ENCODE results near the gene CR1. TPM values are rescaled to one million over a fixed set of nuclear protein-coding genes. Genes with fewer than 3 reads are reported as not detected.
"Not testable (repeated sequence)": the region's sequence is repeated elsewhere in the genome, so short reads cannot be mapped to it uniquely, and the experiment has no call there.

Gene CR1
- total RNA-seq, 1 experiment from 2014 or later, result not detected

DNA sequence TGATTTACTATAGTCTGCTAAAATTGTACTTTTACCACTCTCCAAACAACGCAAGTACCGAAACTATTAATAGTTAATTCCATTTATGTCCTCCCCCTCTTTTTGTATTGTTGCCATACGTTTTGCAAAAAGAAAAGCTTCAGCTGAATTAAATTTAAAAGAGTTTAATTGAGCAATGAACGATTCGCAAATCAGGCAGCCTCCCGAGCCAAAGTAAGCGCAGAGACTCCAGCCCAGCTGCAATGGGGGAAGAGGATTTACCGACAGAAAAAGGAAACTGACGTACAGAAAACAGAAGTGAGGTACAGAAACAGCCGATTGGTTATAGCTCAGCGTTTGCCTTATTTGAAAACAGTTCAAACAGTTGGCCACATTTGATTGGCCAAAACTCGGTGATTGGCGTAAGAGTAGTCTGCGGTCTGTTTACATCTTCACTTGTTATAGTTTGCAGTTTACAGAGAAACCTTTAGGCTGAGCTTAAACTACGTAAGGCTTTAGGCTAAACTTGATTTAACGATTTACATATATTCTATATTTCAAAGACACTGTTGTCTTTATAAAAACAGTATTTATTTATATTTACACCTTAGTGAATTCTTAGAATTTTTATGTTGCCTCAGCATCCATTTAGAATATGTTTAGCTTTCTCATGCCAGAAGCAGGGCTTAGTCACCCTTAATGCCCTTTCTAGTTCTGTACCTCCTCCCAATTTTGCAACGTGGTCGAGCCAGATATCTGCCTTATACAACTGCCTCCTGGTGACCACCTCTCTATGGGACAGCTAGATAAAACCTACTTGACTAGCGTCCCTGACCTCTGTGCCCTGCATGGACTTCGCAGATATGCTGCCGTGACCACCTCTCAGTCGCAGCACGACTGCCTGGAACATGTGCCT lies 23.8 kb downstream of the CR1 start:
- no peak for DNase-seq (ENCODE audit: low read depth in 1 of 2, low spot score in 2 of 2)
- Histone ChIP-seq H3K4me1 (replicated peaks) (no peaks in the 10 kb centered on the region), H3K4me3 (no peak overlapping the region)

GRCh38 chr1:207520400-207521345 lies 24.7 kb downstream of the CR1 start:
- not testable (repeated sequence) for H3K4me3 ChIP-seq; H3K4me1 ChIP-seq (replicated peaks); H3K36me3 ChIP-seq; DNase-seq (ENCODE audit: low read depth in 1 of 2, low spot score in 2 of 2); H3K9me3 ChIP-seq (replicated peaks); H3K27me3 ChIP-seq (replicated peaks); H3K27ac ChIP-seq

More for the DNA sequence above, 23.8 kb downstream of the CR1 start:
- H3K36me3 ChIP-seq, result no peaks in the 10 kb centered on the region
- H3K27me3 ChIP-seq (replicated peaks), result no peaks in the 10 kb centered on the region
- H3K27ac ChIP-seq, result no peak overlapping the region
- H3K9me3 ChIP-seq (replicated peaks), result no peaks in the 10 kb centered on the region

DNA sequence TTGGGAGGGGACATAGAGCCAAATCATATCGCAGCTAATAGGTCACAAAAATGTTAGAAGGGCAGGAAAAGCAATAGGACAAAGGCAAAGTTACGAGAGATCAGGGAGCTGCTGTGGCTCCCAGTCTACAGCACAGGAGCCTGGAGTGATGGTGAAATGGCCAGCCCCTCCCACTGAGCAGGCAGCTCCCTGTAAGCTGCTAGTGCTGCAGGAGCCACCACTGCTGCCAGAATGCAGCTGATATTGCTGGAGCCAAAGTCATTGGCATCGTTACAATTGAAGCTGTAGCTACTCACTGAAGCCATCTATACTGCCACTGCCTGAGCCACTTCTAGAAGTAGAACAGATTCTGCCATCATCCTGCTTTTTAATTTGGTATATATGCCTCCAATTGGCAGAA lies 29.3 kb downstream of the CR1 start:
- H3K36me3 ChIP-seq; DNase-seq (ENCODE audit: low read depth in 1 of 2, low spot score in 2 of 2); H3K9me3 ChIP-seq (replicated peaks); H3K4me3 ChIP-seq; H3K27ac ChIP-seq; H3K4me1 ChIP-seq (replicated peaks); H3K27me3 ChIP-seq (replicated peaks): not testable (repeated sequence)

GRCh38 chr1:207528401-207528800 lies 32.4 kb downstream of the CR1 start:
- not testable (repeated sequence) for H3K27ac ChIP-seq; DNase-seq (ENCODE audit: low read depth in 1 of 2, low spot score in 2 of 2); H3K4me3 ChIP-seq; H3K4me1 ChIP-seq (replicated peaks); H3K9me3 ChIP-seq (replicated peaks); H3K27me3 ChIP-seq (replicated peaks); H3K36me3 ChIP-seq

DNA sequence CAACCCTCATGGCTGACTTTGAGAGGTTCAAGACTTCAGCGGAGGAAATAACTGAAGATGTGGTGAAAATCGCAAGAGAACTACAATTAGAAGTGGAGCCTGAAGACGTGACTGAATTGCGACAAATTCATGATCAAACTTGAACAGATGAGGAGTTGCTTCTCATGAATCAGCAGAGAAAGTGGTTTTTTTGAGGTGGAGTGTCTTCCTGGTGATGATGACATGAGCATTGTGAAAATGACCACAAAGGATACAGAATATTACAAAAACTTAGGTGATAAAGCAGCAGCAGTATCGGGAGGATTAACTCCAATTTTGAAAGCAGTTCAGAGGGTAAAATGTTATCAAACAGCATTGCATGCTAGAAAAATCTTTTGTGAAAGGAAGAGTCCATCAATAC lies 40.3 kb downstream of the CR1 start:
- H3K36me3 ChIP-seq; H3K9me3 ChIP-seq (replicated peaks); H3K27ac ChIP-seq: not testable (repeated sequence)

GRCh38 chr1:207546677-207547357 lies 50.9 kb downstream of the CR1 start:
- not testable (repeated sequence) for DNase-seq (ENCODE audit: low read depth in 1 of 2, low spot score in 2 of 2); H3K4me1 ChIP-seq (replicated peaks); H3K4me3 ChIP-seq; H3K9me3 ChIP-seq (replicated peaks); H3K27me3 ChIP-seq (replicated peaks); H3K27ac ChIP-seq; H3K36me3 ChIP-seq

More for the DNA sequence above, 40.3 kb downstream of the CR1 start:
- H3K4me1 ChIP-seq (replicated peaks); DNase-seq (ENCODE audit: low read depth in 1 of 2, low spot score in 2 of 2); H3K4me3 ChIP-seq; H3K27me3 ChIP-seq (replicated peaks): not testable (repeated sequence)

DNA sequence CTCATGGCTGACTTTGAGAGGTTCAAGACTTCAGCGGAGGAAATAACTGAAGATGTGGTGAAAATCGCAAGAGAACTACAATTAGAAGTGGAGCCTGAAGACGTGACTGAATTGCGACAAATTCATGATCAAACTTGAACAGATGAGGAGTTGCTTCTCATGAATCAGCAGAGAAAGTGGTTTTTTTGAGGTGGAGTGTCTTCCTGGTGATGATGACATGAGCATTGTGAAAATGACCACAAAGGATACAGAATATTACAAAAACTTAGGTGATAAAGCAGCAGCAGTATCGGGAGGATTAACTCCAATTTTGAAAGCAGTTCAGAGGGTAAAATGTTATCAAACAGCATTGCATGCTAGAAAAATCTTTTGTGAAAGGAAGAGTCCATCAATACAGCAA lies 58.9 kb downstream of the CR1 start:
- H3K9me3 ChIP-seq (replicated peaks); H3K27me3 ChIP-seq (replicated peaks); H3K27ac ChIP-seq; H3K36me3 ChIP-seq; H3K4me3 ChIP-seq; H3K4me1 ChIP-seq (replicated peaks); DNase-seq (ENCODE audit: low read depth in 1 of 2, low spot score in 2 of 2): not testable (repeated sequence)

GRCh38 chr1:207565546-207566468 lies 69.8 kb downstream of the CR1 start:
- Histone ChIP-seq H3K36me3 (no peaks in the 10 kb centered on the region), H3K4me1 (replicated peaks) (no peaks in the 10 kb centered on the region), H3K9me3 (replicated peaks) (no peaks in the 10 kb centered on the region), H3K27me3 (replicated peaks) (no peaks in the 10 kb centered on the region), H3K27ac (no peak overlapping the region), H3K4me3 (no peak overlapping the region)
- no peak for DNase-seq (ENCODE audit: low read depth in 1 of 2, low spot score in 2 of 2)

DNA sequence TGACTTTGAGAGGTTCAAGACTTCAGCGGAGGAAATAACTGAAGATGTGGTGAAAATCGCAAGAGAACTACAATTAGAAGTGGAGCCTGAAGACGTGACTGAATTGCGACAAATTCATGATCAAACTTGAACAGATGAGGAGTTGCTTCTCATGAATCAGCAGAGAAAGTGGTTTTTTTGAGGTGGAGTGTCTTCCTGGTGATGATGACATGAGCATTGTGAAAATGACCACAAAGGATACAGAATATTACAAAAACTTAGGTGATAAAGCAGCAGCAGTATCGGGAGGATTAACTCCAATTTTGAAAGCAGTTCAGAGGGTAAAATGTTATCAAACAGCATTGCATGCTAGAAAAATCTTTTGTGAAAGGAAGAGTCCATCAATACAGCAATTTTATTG lies 76.0 kb downstream of the CR1 start:
- not testable (repeated sequence) for H3K9me3 ChIP-seq (replicated peaks); DNase-seq (ENCODE audit: low read depth in 1 of 2, low spot score in 2 of 2); H3K27me3 ChIP-seq (replicated peaks); H3K36me3 ChIP-seq; H3K27ac ChIP-seq; H3K4me3 ChIP-seq; H3K4me1 ChIP-seq (replicated peaks)

DNA sequence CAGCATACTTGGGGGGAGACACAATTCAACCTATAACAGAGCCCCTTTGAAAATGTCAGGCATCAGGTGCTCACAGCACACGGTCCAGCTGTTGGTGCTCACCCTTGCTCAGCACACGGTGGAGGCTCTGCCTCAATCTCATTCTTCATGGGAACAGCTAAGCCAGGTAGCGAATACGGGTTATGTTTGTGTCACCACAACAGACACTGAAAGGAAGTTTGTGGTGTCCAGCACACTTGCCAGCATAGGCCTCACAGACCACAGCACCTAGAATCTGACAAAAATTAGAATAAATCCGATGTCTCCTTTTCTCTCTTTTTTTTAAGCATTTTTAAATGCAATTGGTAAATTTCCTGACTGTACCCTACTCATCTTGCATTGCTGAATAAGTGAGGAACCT lies 77.1 kb downstream of the CR1 start:
- not testable (repeated sequence) for H3K4me1 ChIP-seq (replicated peaks); H3K27ac ChIP-seq; H3K36me3 ChIP-seq; DNase-seq (ENCODE audit: low read depth in 1 of 2, low spot score in 2 of 2); H3K27me3 ChIP-seq (replicated peaks); H3K4me3 ChIP-seq; H3K9me3 ChIP-seq (replicated peaks)

DNA sequence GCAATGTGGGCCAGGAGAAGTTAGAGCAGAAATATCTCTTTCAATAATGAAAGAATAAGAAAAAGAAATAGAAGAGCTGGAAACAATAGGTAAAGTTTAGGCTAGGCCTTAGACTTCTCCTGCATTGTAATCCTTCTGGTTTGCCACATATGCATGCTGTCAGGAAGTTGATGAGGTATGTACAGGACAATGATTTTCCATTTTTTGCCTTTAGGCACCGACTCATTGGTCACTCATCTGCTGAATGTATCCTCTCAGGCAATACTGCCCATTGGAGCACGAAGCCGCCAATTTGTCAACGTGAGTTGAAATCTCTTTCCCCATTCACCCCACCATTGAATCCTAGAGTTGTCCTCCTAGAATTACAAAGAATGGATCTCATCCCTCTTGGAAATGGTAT lies 79.4 kb downstream of the CR1 start:
- not testable (repeated sequence) for H3K36me3 ChIP-seq; H3K4me3 ChIP-seq; H3K9me3 ChIP-seq (replicated peaks); H3K4me1 ChIP-seq (replicated peaks); H3K27me3 ChIP-seq (replicated peaks); H3K27ac ChIP-seq; DNase-seq (ENCODE audit: low read depth in 1 of 2, low spot score in 2 of 2)

GRCh38 chr1:207578796-207579435 lies 83.0 kb downstream of the CR1 start:
- H3K4me3 ChIP-seq, result no peak overlapping the region
- H3K4me1 ChIP-seq (replicated peaks), result no peaks in the 10 kb centered on the region
- no peak overlapping the region for H3K27ac ChIP-seq
- H3K9me3 ChIP-seq (replicated peaks), result no peaks in the 10 kb centered on the region
- H3K27me3 ChIP-seq (replicated peaks), result 0 out of 2 replicates have a peak, but pooled peaks cover 5% of the 10 kb centered on the region
- no peaks in the 10 kb centered on the region for H3K36me3 ChIP-seq
- no peak for DNase-seq (ENCODE audit: low read depth in 1 of 2, low spot score in 2 of 2)
